Measurements from ENCODE around the gene MAGI1.

Gene MAGI1

GRCh38 chr3:65807225-65807624, 231.5 kb downstream of the MAGI1 start:
- DNase-seq (ENCODE audit: extremely low read depth, low read depth): no peak
- TF ChIP-seq, protein P1, sequence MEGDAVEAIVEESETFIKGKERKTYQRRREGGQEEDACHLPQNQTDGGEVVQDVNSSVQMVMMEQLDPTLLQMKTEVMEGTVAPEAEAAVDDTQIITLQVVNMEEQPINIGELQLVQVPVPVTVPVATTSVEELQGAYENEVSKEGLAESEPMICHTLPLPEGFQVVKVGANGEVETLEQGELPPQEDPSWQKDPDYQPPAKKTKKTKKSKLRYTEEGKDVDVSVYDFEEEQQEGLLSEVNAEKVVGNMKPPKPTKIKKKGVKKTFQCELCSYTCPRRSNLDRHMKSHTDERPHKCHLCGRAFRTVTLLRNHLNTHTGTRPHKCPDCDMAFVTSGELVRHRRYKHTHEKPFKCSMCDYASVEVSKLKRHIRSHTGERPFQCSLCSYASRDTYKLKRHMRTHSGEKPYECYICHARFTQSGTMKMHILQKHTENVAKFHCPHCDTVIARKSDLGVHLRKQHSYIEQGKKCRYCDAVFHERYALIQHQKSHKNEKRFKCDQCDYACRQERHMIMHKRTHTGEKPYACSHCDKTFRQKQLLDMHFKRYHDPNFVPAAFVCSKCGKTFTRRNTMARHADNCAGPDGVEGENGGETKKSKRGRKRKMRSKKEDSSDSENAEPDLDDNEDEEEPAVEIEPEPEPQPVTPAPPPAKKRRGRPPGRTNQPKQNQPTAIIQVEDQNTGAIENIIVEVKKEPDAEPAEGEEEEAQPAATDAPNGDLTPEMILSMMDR (IDR thresholded peaks at IDR 0.05; ENCODE audit: low read depth, low read length): no peak

GRCh38 chr3:65806600-65806999, 232.1 kb downstream of the MAGI1 start:
- TF ChIP-seq, protein P1 (IDR thresholded peaks at IDR 0.05; ENCODE audit: low read depth, low read length): no peak
- no peak for DNase-seq (ENCODE audit: extremely low read depth, low read depth)

- TF ChIP-seq, protein P1 (IDR thresholded peaks at IDR 0.05; ENCODE audit: low read depth, low read length): no peak
- DNase-seq (ENCODE audit: extremely low read depth, low read depth): no peak
Observed at GRCh38 chr3:65796676-65797075, 242.0 kb downstream of the MAGI1 start.

- no peak for DNase-seq (ENCODE audit: extremely low read depth, low read depth)
- TF ChIP-seq, protein P1 (IDR thresholded peaks at IDR 0.05; ENCODE audit: low read depth, low read length): no peak
Observed at GRCh38 chr3:65795166-65795565, 243.6 kb downstream of the MAGI1 start.

- TF ChIP-seq, protein P1 (IDR thresholded peaks at IDR 0.05; ENCODE audit: low read depth, low read length): no peak
- DNase-seq (ENCODE audit: extremely low read depth, low read depth): no peak
Observed at GRCh38 chr3:65793495-65794200, 245.1 kb downstream of the MAGI1 start.

DNA sequence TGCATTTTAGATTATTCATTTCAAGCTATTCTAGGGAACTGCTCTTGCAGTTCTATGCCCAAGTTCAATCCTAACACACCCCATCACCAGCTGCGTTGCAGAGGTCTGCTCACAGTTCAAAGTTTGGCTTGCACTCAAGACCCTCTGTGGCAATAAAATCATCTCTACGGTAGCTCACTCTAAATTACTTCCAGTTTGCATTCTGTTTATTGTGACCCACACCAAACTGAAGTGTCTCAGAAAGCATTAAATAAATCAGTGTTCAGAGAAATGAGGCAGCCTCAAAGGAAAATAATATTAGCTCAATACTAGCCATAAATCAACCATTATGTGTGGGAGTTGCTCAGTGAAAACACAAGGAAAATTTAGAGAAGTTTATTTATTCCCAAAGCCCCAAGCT, 250.3 kb downstream of the MAGI1 start:
- no peak for DNase-seq (ENCODE audit: extremely low read depth, low read depth)
- TF ChIP-seq, protein P1 (IDR thresholded peaks at IDR 0.05; ENCODE audit: low read depth, low read length): no peak

DNA sequence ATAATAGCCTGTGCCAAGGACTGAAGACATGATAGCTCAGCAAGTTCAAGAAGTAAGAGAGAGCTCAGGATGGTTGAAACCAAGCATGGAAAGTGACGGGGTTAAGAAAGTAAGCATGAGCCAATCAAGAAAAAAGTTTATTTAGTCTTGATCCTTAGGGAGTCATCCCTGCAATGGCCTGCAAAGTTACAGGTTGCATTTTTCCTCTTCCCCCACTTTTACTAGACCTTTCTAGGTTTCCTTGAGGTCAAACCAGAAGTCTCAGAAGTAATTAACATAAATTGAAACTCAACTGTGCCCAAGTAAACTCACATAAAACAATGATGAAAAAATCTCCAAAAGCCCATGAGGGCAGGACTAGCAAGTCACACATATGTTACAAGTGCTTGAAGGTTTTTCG, 250.9 kb downstream of the MAGI1 start:
- TF ChIP-seq, protein P1 (IDR thresholded peaks at IDR 0.05; ENCODE audit: low read depth, low read length): no peak
- no peak for DNase-seq (ENCODE audit: extremely low read depth, low read depth)
